GM12878 (cell line): ENCODE data around the gene B3GALNT1. TPM values are rescaled to one million over a fixed set of nuclear protein-coding genes. Genes with fewer than 3 reads are reported as not detected.

Experiments
- ATAC-seq: fragments of 200-7000 bp; cut with Tn5 transposase; 3 replicates; pipeline ENCODE4 v1.9.1; 2020; ENCODE audit warnings: mild to moderate bottlenecking, moderate library complexity
- BruUV-seq: library from RNA; stranded (reverse); fragments of 400-500 nt; replicated peaks from 2 replicates; lab custom pipeline; 2021; lab: Mats Ljungman, UMichigan
- CTCF ChIA-PET: fragments of 300-600 bp; sonication (Branson Sonifier 250); formaldehyde crosslinking; extraction: SDS; loops from one replicate; lab custom pipeline; 2021; ENCODE audit warnings: inconsistent platforms; lab: Yijun Ruan, JAX
- POLR2A ChIA-PET: fragments of 350-600 bp; formaldehyde crosslinking; extraction: SDS; loops from one replicate; lab custom pipeline; 2021; ENCODE audit warnings: inconsistent platforms; lab: Charles Lee
- RAD21 ChIA-PET: fragments of 300-600 bp; sonication (Branson Sonifier 250); formaldehyde crosslinking; loops from one replicate; lab custom pipeline; 2023; ENCODE audit warnings: antibody characterized with exemption; ENCODE audit not compliant: unreplicated experiment; lab: Charles Lee
- SMC1A ChIA-PET: fragments of 300-600 bp; sonication (Branson Sonifier 250); formaldehyde crosslinking; loops from one replicate; lab custom pipeline; 2023; ENCODE audit not compliant: unreplicated experiment, uncharacterized antibody; lab: Charles Lee
- DNase-seq: peaks from one replicate; pipeline ENCODE4 v3.0.0-alpha.2; 2011; ENCODE audit warnings: low read depth, low spot score
- FAIRE-seq: peaks from 3 replicates; lab custom pipeline; 2011; peaks lifted over from hg19 to GRCh38; lab: Jason Lieb, UNC
- H2AFZ ChIP-seq: 2 replicates; pipeline ENCODE4 v1.6.0; 2011; ENCODE audit warnings: low read depth, low read length, control low read depth; ENCODE audit not compliant: control insufficient read depth
- H3K27ac ChIP-seq: 2 replicates; pipeline ENCODE4 v1.5.1; 2011; ENCODE audit warnings: control low read depth; ENCODE audit not compliant: control insufficient read depth, insufficient read depth
- H3K27me3 ChIP-seq, 2 experiments: replicated peaks in 1 of 2; 2 replicates each; pipeline versions ENCODE4 v1.6.0 to v1.6.1; 2011; ENCODE audit warnings: low read length in 1 of 2; ENCODE audit not compliant: control insufficient read depth in 2 of 2, insufficient read depth in 2 of 2
- H3K36me3 ChIP-seq, 2 experiments: 2 replicates each; pipeline ENCODE4 v1.5.1; 2011; ENCODE audit warnings: low read length in 1 of 2; ENCODE audit not compliant: control insufficient read depth in 2 of 2, insufficient read depth in 2 of 2
- H3K4me1 ChIP-seq: 2 replicates; pipeline ENCODE4 v1.6.1; 2011; ENCODE audit warnings: mild to moderate bottlenecking, low read length, moderate library complexity, mixed read lengths; ENCODE audit not compliant: control insufficient read depth, insufficient read depth
- H3K4me2 ChIP-seq: 2 replicates; pipeline ENCODE4 v1.6.0; 2011; ENCODE audit warnings: control low read depth; ENCODE audit not compliant: control insufficient read depth, insufficient read depth
- H3K4me3 ChIP-seq: fragments of 200-600 bp; sonication (generic); 2 replicates; pipeline ENCODE4 v1.5.1; 2016
- H3K79me2 ChIP-seq: 2 replicates; pipeline ENCODE4 v1.6.0; 2011; ENCODE audit warnings: low read length; ENCODE audit not compliant: control insufficient read depth, insufficient read depth
- H3K9ac ChIP-seq: 2 replicates; pipeline ENCODE4 v1.8.0; 2011; ENCODE audit warnings: low read length, control low read depth, mixed read lengths; ENCODE audit not compliant: control insufficient read depth, insufficient read depth
- H3K9me3 ChIP-seq: replicated peaks from 3 replicates; pipeline ENCODE4 v1.5.1; 2011; ENCODE audit warnings: mild to moderate bottlenecking, low read length; ENCODE audit not compliant: control insufficient read depth, insufficient read depth
- H4K20me1 ChIP-seq: 2 replicates; pipeline ENCODE4 v1.6.0; 2011; ENCODE audit not compliant: control insufficient read depth, insufficient read depth
- CBX5 ChIP-seq: sonication (generic); IDR thresholded peaks from 2 replicates; pipeline ENCODE4 v1.6.1; 2016; ENCODE audit warnings: low read depth, moderate library complexity, mild to moderate bottlenecking, inconsistent platforms
- EP300 ChIP-seq, 2 experiments: fragments of 150-350 bp in 1 of 2; IDR thresholded peaks; 2 replicates each; pipeline ENCODE4 v1.6.1; 2011 to 2012; ENCODE audit warnings: low read depth in 2 of 2, low read length in 2 of 2, borderline replicate concordance in 1 of 2, improper control_type of control experiment in 1 of 2, inconsistent platforms in 1 of 2; ENCODE audit not compliant: control insufficient read depth in 1 of 2
- FOXM1 ChIP-seq: IDR thresholded peaks from 2 replicates; pipeline ENCODE4 v1.6.1; 2012; ENCODE audit warnings: low read depth, mild to moderate bottlenecking, inconsistent platforms, low read length, moderate library complexity
- GABPA ChIP-seq: IDR thresholded peaks from 2 replicates; pipeline ENCODE4 v1.6.1; 2014; ENCODE audit warnings: antibody characterized with exemption, low read depth, mild to moderate bottlenecking, inconsistent platforms
- HDGF ChIP-seq: fragments of 450-650 bp; IDR thresholded peaks from 2 replicates; pipeline ENCODE4 v1.6.1; 2016; ENCODE audit warnings: antibody characterized with exemption
- POLR2AphosphoS5 ChIP-seq: IDR thresholded peaks from 2 replicates; pipeline ENCODE4 v1.6.1; 2011; ENCODE audit warnings: mild to moderate bottlenecking, low read length, inconsistent platforms
- SUPT20H ChIP-seq: IDR thresholded peaks from 2 replicates; pipeline ENCODE4 v1.6.1; 2011; ENCODE audit warnings: low read depth, mild to moderate bottlenecking, low read length, moderate library complexity, borderline replicate concordance; ENCODE audit not compliant: control insufficient read depth
- TARDBP ChIP-seq: IDR thresholded peaks from 2 replicates; pipeline ENCODE4 v1.6.1; 2016; ENCODE audit warnings: borderline replicate concordance
- YY1 ChIP-seq: IDR thresholded peaks from 2 replicates; pipeline ENCODE4 v1.6.1; 2011; ENCODE audit warnings: low read depth, mild to moderate bottlenecking, low read length
- WGBS: methylation state at CpG from one replicate; pipeline ENCODE4 v1.1.6; 2016; ENCODE audit warnings: low lambda C conversion rate; ENCODE audit not compliant: insufficient replicate concordance, insufficient coverage; ENCODE audit errors: missing lambda C conversion rate; 5-methylcytosine and 5-hydroxymethylcytosine counted together
- in situ Hi-C: fragments of 300-500 bp; cut with MboI; formaldehyde crosslinking; loops from 9 replicates; pipeline ENCODE4 v1.14.3; 2018; ENCODE audit warnings: mixed read lengths
- intact Hi-C: fragments of 100-400 bp; cut with micrococcal nuclease; formaldehyde crosslinking; loops from one replicate; pipeline ENCODE4 v1.14.2; 2022; ENCODE audit not compliant: unreplicated experiment
- polyA plus RNA-seq, 11 experiments: library from polyadenylated mRNA; depleted of rRNA in 4 of 11; unstranded in 6 of 11; stranded (reverse) in 5 of 11; fragments of >200 nt; fragmentation: Nextera tagmentation in 4 of 11; fragmentation: Illumina TruSeq in 1 of 11; extraction: Ambion mirVana in 4 of 11; extraction: Trizol in 1 of 11; gene quantifications; 1 replicate in 1 of 11; 2 replicates in 10 of 11; pipeline versions ENCODE4 v1.2.1 to v1.2.3, GENCODE V29; 2011 to 2016; ENCODE audit warnings: inconsistent platforms in 2 of 11, missing spikeins in 2 of 11, low read depth in 1 of 11
- total RNA-seq, 4 experiments: library from RNA; depleted of rRNA in 3 of 4; stranded (reverse); fragments of >200 nt in 3 of 4; fragmentation: Illumina TruSeq in 1 of 4; extraction: Trizol in 1 of 4; gene quantifications; 2 replicates each; pipeline versions ENCODE4 v1.2.1 to v1.2.3, GENCODE V29; 2013 to 2021

B3GALNT1 gene
- total and polyA plus RNA-seq, 10 of the 15 experiments (the other 5 are each of a cell fraction or from before 2014, with no cell fraction given), result 0.04 to 0.95 (median 0.18) TPM; not detected in 3

DNA sequence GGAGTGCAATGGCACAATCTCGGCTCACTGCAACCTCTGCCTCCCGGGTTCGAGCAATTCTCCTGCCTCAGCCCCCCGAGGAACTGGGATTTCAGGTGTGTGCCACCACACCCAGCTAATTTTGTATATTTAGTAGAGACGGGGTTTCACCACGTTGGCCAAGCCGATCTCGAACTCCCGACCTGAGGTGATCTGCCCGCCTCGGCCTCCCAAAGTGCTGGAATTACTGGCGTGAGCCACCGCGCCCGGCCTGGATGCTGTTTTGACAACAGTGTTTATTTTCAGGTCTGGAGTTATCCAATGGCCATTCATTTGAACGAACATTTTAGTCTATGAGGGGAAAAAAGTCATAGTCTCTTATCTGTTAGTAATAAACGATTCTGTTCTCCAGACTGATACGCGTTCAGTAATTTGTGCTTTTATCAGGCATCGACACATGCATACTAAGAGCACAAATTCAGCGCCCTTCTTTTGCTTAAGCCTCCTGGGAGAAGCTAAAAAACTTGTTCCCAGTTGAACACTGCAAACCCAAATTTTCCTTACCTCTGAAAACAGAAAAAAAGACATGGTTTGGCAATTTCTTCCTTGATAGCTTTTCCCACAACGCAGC lies 1.3 kb downstream of the B3GALNT1 start:
- DNase-seq (no peak), ATAC-seq (no peak), FAIRE-seq (no peak)
- peaks cover 0 to 1% of the 10 kb centered on the region in 2 experiments; a peak in 1 of 4 replicates for H3K27me3 ChIP-seq
- H3K9ac ChIP-seq, result no peak overlapping the region
- H3K27ac ChIP-seq, result no peak overlapping the region
- no peak overlapping the region for H2AFZ ChIP-seq
- H3K9me3 ChIP-seq, result no peaks in the 10 kb centered on the region
- intact Hi-C loops (no loop called here), in situ Hi-C loops (no loop called here)
- H3K4me2 ChIP-seq, result no peak overlapping the region
- H3K79me2 ChIP-seq, result no peaks in the 10 kb centered on the region
- SMC1A ChIA-PET, result no interaction called here
- H3K36me3 ChIP-seq, result no peaks in the 10 kb centered on the region
- POLR2A ChIA-PET, result no interaction called here
- TF ChIP-seq GABPA (no peak), HDGF (no peak), POLR2AphosphoS5 (no peak), FOXM1 (no peak), TARDBP (no peak), CBX5 (no peak), EP300 (IDR thresholded peaks at IDR 0.05; ENCODE audit: borderline replicate concordance in 1 of 2, control insufficient read depth in 1 of 2, low read depth in 2 of 2, low read length in 2 of 2) (no peak), SUPT20H (no peak), YY1 (no peak)
- no peaks in the 10 kb centered on the region for H3K4me1 ChIP-seq
- BruUV-seq, result no TSS peak
- WGBS, result 90% methylated on average over 18 of the region's 22 CpGs
- CTCF ChIA-PET, result no interaction called here
- no peak overlapping the region for H3K4me3 ChIP-seq
- H4K20me1 ChIP-seq, result no peaks in the 10 kb centered on the region
- RAD21 ChIA-PET, result no interaction called here
